ENCODE data around the gene ZNF518B. TPM values are rescaled to one million over a fixed set of nuclear protein-coding genes. Genes with fewer than 3 reads are reported as not detected.

ZNF518B gene
- total and polyA plus RNA-seq, 9 of the 15 experiments (the other 6 are each of a cell fraction or from before 2014, with no cell fraction given), result 13.1 to 48.9 (median 37.5) TPM

- Histone ChIP-seq H3K79me2 (ENCODE audit: control insufficient read depth, insufficient read depth, low read length) (no peaks in the 10 kb centered on the region), H3K9me3 (replicated peaks; ENCODE audit: control insufficient read depth, insufficient read depth, low read depth, low read length) (no peaks in the 10 kb centered on the region), H3K4me3 (no peak overlapping the region), H3K36me3 (ENCODE audit: control insufficient read depth, insufficient read depth, low read length) (no peaks in the 10 kb centered on the region), H3K4me2 (ENCODE audit: insufficient read depth, low read length) (no peak overlapping the region), H3K9me1 (ENCODE audit: control insufficient read depth, insufficient read depth, low read length) (no peaks in the 10 kb centered on the region), H3K9ac (ENCODE audit: insufficient read depth in 1 of 2, low read depth in 2 of 2, low read length in 2 of 2) (no peak overlapping the region), H3K27ac (ENCODE audit: extremely low read depth, low read depth, low read length) (no peak overlapping the region), H2AFZ (ENCODE audit: low read depth, low read length) (no peak overlapping the region), H4K20me1 (replicated peaks; ENCODE audit: control insufficient read depth, insufficient read depth, low read length) (no peaks in the 10 kb centered on the region), H3K4me1 (replicated peaks in 1 of 2; ENCODE audit: control insufficient read depth in 2 of 2, insufficient read depth in 2 of 2, low read length in 2 of 2) (no peaks in the 10 kb centered on the region), H3K27me3 (ENCODE audit: control insufficient read depth in 2 of 2, insufficient read depth in 2 of 2, low read length in 2 of 2) (no peaks in the 10 kb centered on the region)
- TF ChIP-seq PTBP1 (IDR thresholded peaks at IDR 0.05; ENCODE audit: low read depth, low read length), result no peak
- no peak for TF ChIP-seq CBX8 (IDR thresholded peaks at IDR 0.05; ENCODE audit: borderline replicate concordance, extremely low read depth, low read depth, low read length, poor library complexity, severe bottlenecking)
- no peak for TF ChIP-seq MEIS2 (IDR thresholded peaks at IDR 0.05; ENCODE audit: partially characterized antibody)
- TF ChIP-seq RBFOX2 (IDR thresholded peaks at IDR 0.05; ENCODE audit: low read depth, low read length), result no peak
- TF ChIP-seq THRA (IDR thresholded peaks at IDR 0.05), result no peak
- TF ChIP-seq ATF7 (IDR thresholded peaks at IDR 0.05), result no peak
- BruUV-seq (replicated peaks), result no TSS peak
- ChIA-PET CTCF (ENCODE audit: low intra/inter-chr PET ratio) (no interaction called here), POLR2A (interaction anchor here (0.7 to 1.7 kb wide), 2 partner anchors 81 to 305 kb away, joined by 3 to 6 read pairs; partner anchors contain the start of gene WDR1)
- ATAC-seq, result no peak
- in situ Hi-C loops (cut with MboI) (no loop called here), intact Hi-C loops (cut with micrococcal nuclease) (no loop called here)
- no peak for DNase-seq (ENCODE audit: extremely low read depth in 1 of 4, low spot score in 3 of 4)
- 7% methylated on average over 3 of the region's 3 CpGs for WGBS (ENCODE audit: insufficient coverage, low coverage, missing lambda C conversion rate)
- no peak for FAIRE-seq
These were observed 35.7 kb downstream of the ZNF518B start for GRCh38 chr4:10421344-10422055.

Measured in K562 (cell line).